ENCODE results near the gene DTNA. TPM values are rescaled to one million over a fixed set of nuclear protein-coding genes. Genes with fewer than 3 reads are reported as not detected.
A peak's percentile ranks its signal among the peaks of the same experiment; 100 is the strongest.

Gene DTNA
- total RNA-seq, 1 donor from 2014 or later = 1.6 TPM

DNA sequence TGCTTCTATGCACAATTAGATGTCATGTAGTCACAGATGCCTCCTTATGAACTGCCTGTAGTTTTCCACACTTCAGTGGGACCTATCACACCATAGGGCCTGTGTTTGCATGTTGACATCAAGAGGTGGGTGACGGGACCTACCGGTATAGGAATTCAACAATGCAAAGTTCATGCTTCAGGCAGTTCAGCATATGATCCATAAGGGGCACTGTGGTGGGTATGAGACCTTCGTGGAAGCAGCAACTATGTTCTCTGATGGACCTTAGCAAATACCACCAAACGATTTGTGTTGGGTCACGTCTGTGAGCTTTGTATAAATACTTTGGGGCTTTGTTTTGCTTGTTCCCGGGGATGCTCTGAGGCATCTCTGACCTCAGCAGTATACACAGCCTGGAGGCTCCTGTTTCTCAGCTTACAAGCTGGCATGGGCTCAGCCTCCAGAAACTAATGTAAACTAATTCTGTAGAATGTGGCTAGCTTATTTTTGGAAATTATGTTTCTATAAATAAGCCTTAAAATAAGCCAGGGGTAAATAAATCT, 111.6 kb downstream of the DTNA start:
- Histone ChIP-seq H3K27me3 (ENCODE audit: control insufficient read depth, insufficient read depth, low read length) (no peaks in the 10 kb centered on the region), H3K4me3 (ENCODE audit: low read depth, low read length) (no peak overlapping the region), H3K36me3 (ENCODE audit: control insufficient read depth, insufficient read depth, low read length) (no peaks in the 10 kb centered on the region)
- TF ChIP-seq, protein P1, sequence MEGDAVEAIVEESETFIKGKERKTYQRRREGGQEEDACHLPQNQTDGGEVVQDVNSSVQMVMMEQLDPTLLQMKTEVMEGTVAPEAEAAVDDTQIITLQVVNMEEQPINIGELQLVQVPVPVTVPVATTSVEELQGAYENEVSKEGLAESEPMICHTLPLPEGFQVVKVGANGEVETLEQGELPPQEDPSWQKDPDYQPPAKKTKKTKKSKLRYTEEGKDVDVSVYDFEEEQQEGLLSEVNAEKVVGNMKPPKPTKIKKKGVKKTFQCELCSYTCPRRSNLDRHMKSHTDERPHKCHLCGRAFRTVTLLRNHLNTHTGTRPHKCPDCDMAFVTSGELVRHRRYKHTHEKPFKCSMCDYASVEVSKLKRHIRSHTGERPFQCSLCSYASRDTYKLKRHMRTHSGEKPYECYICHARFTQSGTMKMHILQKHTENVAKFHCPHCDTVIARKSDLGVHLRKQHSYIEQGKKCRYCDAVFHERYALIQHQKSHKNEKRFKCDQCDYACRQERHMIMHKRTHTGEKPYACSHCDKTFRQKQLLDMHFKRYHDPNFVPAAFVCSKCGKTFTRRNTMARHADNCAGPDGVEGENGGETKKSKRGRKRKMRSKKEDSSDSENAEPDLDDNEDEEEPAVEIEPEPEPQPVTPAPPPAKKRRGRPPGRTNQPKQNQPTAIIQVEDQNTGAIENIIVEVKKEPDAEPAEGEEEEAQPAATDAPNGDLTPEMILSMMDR (IDR thresholded peaks at IDR 0.05; ENCODE audit: insufficient read depth, low read length, severe bottlenecking) = no peak
- FAIRE-seq = no peak
- DNase-seq (ENCODE audit: low read depth) = no peak

DNA sequence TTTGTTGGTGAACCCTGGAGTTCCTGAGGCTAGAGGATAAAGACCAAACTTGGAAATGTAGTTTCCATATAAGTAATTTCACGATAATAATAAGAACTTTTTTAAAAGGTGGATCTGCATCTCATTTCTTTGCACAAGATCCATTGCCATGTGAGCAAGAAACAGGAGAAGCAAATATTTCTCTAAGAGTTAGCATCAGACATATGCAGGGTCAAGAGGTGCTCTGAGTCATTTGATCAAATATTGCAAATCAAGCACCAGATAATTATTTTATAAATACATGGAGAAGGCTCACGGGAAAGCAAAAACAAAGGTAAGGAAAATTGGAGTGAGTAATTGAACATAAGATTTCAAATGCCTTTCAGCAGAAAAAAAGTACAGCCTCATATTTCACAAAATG, 118.0 kb downstream of the DTNA start:
- FAIRE-seq (no peak), DNase-seq (ENCODE audit: low read depth) (peak; percentile 12)
- H3K4me3 ChIP-seq (ENCODE audit: low read depth, low read length) = no peak overlapping the region
- TF ChIP-seq, protein P1 (IDR thresholded peaks at IDR 0.05; ENCODE audit: insufficient read depth, low read length, severe bottlenecking) = no peak
- no peaks in the 10 kb centered on the region for H3K36me3 ChIP-seq (ENCODE audit: control insufficient read depth, insufficient read depth, low read length)
- no peaks in the 10 kb centered on the region for H3K27me3 ChIP-seq (ENCODE audit: control insufficient read depth, insufficient read depth, low read length)

DNA sequence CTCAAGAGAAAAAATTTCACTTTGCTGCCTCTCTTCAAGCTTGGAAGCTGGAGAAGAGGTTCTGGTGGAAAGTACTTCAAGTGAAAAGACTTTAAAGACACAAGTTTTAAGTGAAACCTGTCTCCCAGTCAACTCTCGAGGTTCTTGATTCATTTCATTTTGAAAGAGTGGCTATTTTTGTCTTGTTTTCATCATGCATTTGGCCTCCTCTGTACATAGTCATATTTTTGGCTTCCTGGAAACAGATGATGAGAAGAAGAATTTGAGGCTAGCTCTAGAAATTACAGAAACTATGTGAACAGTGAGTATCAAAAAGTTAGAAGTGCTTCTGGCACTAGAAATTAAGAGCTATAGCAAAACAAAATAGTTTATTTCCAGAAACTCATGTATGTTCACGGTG, 124.8 kb downstream of the DTNA start:
- TF ChIP-seq, protein P1 (IDR thresholded peaks at IDR 0.05; ENCODE audit: insufficient read depth, low read length, severe bottlenecking) = no peak
- no peak for FAIRE-seq

DNA sequence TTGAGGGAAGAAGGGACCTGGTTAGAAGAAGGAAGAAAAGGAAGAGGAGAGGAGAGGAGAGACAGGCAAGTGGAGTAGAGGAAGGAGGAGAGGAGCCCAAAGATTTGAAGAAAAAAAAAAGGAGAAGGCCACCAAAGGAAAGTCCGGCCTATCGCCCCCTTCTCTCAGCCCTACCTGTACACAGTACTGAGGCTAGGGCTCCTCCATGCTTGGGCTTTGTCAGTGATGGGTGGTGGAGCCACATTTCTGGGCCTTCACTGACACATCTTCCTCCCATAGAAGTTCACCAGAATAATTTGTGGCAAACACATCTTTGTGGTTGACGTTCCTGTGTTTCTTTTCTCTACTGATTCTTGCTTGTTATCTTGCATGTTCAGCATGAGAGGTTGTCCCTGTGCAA, 125.4 kb downstream of the DTNA start:
- no peak overlapping the region for H3K4me3 ChIP-seq (ENCODE audit: low read depth, low read length)
- no peak for FAIRE-seq
- no peaks in the 10 kb centered on the region for H3K27me3 ChIP-seq (ENCODE audit: control insufficient read depth, insufficient read depth, low read length)

More for the DNA sequence above, 124.8 kb downstream of the DTNA start:
- no peaks in the 10 kb centered on the region for H3K27me3 ChIP-seq (ENCODE audit: control insufficient read depth, insufficient read depth, low read length)
- no peaks in the 10 kb centered on the region for H3K36me3 ChIP-seq (ENCODE audit: control insufficient read depth, insufficient read depth, low read length)
- no peak overlapping the region for H3K4me3 ChIP-seq (ENCODE audit: low read depth, low read length)
- DNase-seq (ENCODE audit: low read depth) = no peak

DNA sequence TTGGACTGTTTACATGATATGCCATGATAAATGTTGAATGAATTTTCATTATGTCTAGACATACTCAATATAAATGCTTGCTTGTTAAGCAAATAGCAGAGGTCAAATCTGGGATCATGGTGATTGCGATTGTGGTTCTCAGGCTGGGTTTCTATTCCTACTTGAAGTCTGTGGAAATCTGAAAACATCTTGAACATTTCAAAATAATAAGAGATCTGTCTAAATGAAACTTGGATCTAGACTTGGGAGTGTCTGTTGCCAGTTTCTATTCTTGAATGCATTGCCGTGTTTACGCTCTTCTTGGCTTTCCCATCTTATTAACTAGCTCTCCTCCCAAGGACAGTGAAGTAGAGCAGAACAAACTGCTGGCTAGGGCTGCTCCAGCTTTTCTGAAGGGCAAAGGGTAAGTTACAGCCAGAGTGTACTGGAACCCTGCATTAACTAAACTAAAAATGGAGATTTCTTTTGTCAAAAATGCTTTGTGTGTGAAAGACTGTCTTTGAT, 127.7 kb downstream of the DTNA start:
- Histone ChIP-seq H3K36me3 (ENCODE audit: control insufficient read depth, insufficient read depth, low read length) (no peaks in the 10 kb centered on the region), H3K27me3 (ENCODE audit: control insufficient read depth, insufficient read depth, low read length) (no peaks in the 10 kb centered on the region), H3K4me3 (ENCODE audit: low read depth, low read length) (no peak overlapping the region)
- FAIRE-seq = no peak
- TF ChIP-seq, protein P1 (IDR thresholded peaks at IDR 0.05; ENCODE audit: insufficient read depth, low read length, severe bottlenecking) = no peak
- no peak for DNase-seq (ENCODE audit: low read depth)

More for the DNA sequence above, 125.4 kb downstream of the DTNA start:
- TF ChIP-seq, protein P1 (IDR thresholded peaks at IDR 0.05; ENCODE audit: insufficient read depth, low read length, severe bottlenecking) = no peak
- DNase-seq (ENCODE audit: low read depth) = no peak
- no peaks in the 10 kb centered on the region for H3K36me3 ChIP-seq (ENCODE audit: control insufficient read depth, insufficient read depth, low read length)

DNA sequence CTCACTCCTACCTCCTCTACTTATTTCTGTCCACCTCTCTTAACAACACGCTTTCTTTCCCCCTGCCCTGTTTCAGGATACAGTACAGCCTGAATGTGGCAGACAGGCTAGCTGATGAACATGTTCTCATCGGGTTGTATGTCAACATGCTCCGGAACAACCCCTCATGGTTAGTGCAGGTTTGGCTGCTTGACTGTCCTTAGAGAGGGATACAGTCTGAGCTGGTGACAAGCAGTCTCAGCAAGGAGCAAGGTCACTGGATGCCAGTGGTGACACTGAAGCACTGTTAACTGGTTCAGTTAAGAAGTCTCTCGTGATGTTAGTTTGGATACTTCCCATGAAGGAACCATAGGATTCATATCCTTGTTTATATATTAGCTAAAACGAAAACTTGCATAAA, 128.6 kb downstream of the DTNA start:
- no peaks in the 10 kb centered on the region for H3K27me3 ChIP-seq (ENCODE audit: control insufficient read depth, insufficient read depth, low read length)
- DNase-seq (ENCODE audit: low read depth) (no peak), FAIRE-seq (no peak)
- H3K4me3 ChIP-seq (ENCODE audit: low read depth, low read length) = no peak overlapping the region
- TF ChIP-seq, protein P1 (IDR thresholded peaks at IDR 0.05; ENCODE audit: insufficient read depth, low read length, severe bottlenecking) = no peak
- no peaks in the 10 kb centered on the region for H3K36me3 ChIP-seq (ENCODE audit: control insufficient read depth, insufficient read depth, low read length)
